HepG2 (cell line): Measurements from ENCODE around the gene CPT1A. TPM values are rescaled to one million over a fixed set of nuclear protein-coding genes. Genes with fewer than 3 reads are reported as not detected.
A peak's percentile ranks its signal among the peaks of the same experiment; 100 is the strongest.

Experiments
- CHD4 ChIP-seq: fragments of 200-600 bp; sonication (generic); IDR thresholded peaks from 2 replicates; pipeline ENCODE4 v1.7.0; 2017; ENCODE audit warnings: mild to moderate bottlenecking, low read length, borderline replicate concordance
- EEA1 ChIP-seq: sonication (generic); formaldehyde crosslinking; IDR thresholded peaks from 2 replicates; pipeline ENCODE4 v1.5.1; 2020; ENCODE audit warnings: mild to moderate bottlenecking, missing genetic modification reagents, borderline replicate concordance
- ELF1 ChIP-seq: sonication (generic); formaldehyde crosslinking; IDR thresholded peaks from 2 replicates; pipeline ENCODE4 v1.4.0; 2020; ENCODE audit warnings: missing genetic modification reagents
- HOXA7 ChIP-seq: sonication (generic); formaldehyde crosslinking; IDR thresholded peaks from 2 replicates; pipeline ENCODE4 v1.8.1; 2022; ENCODE audit warnings: mild to moderate bottlenecking, missing genetic modification reagents, moderate library complexity
- RNF2 ChIP-seq: fragments of 450-650 bp; conservative IDR thresholded peaks from 2 replicates; pipeline ENCODE4 v1.6.1; 2016; ENCODE audit warnings: low read depth
- TARDBP ChIP-seq: sonication (generic); formaldehyde crosslinking; IDR thresholded peaks from 2 replicates; pipeline ENCODE4 v1.8.0; 2022; ENCODE audit warnings: mild to moderate bottlenecking, missing genetic modification reagents
- ZNF235 ChIP-seq: sonication (generic); formaldehyde crosslinking; IDR thresholded peaks from 2 replicates; pipeline ENCODE4 v1.8.1; 2023; ENCODE audit warnings: mild to moderate bottlenecking, missing genetic modification reagents, borderline replicate concordance
- ZNF282 ChIP-seq: fragments of 450-650 bp; IDR thresholded peaks from 2 replicates; pipeline ENCODE4 v1.6.1; 2018; ENCODE audit not compliant: partially characterized antibody
- ZNF761 ChIP-seq: sonication (generic); formaldehyde crosslinking; conservative IDR thresholded peaks from 2 replicates; pipeline ENCODE4 v1.4.0; 2020; ENCODE audit warnings: mild to moderate bottlenecking, missing genetic modification reagents
- ZNF777 ChIP-seq: sonication (generic); formaldehyde crosslinking; IDR thresholded peaks from 2 replicates; pipeline ENCODE4 v1.4.0; 2020; ENCODE audit warnings: missing genetic modification reagents
- polyA plus RNA-seq, 8 experiments: library from polyadenylated mRNA; depleted of rRNA in 3 of 8; stranded (reverse) in 7 of 8; unstranded in 1 of 8; fragments of >200 nt; fragmentation: Illumina TruSeq in 4 of 8; extraction: Trizol in 4 of 8; gene quantifications; 2 replicates each; pipeline versions ENCODE4 v1.2.1 to v1.2.3, GENCODE V29; 2011 to 2016; ENCODE audit warnings: low read depth in 4 of 8, missing spikeins in 1 of 8, mixed read lengths in 1 of 8; ENCODE audit not compliant: insufficient read depth in 1 of 8
- total RNA-seq, 5 experiments: library from RNA; depleted of rRNA; stranded (reverse); fragments of >200 nt; fragmentation: Illumina TruSeq; extraction: Trizol; gene quantifications; 2 replicates each; pipeline ENCODE4 v1.2.3, GENCODE V29; 2016; ENCODE audit warnings: low read depth in 1 of 5
- TF ChIP-seq, protein P1 (sequence below): IDR thresholded peaks from 2 replicates; pipeline ENCODE4 v1.4.0; 2020; ENCODE audit warnings: mild to moderate bottlenecking, missing genetic modification reagents
- TF ChIP-seq, protein P2 (sequence below): sonication (generic); formaldehyde crosslinking; IDR thresholded peaks from 2 replicates; pipeline ENCODE4 v1.5.0; 2020; ENCODE audit warnings: missing genetic modification reagents
- TF ChIP-seq, protein P3 (sequence below): sonication (generic); formaldehyde crosslinking; IDR thresholded peaks from 2 replicates; pipeline ENCODE4 v1.5.1; 2020; ENCODE audit warnings: mild to moderate bottlenecking, missing genetic modification reagents, moderate library complexity
- TF ChIP-seq, protein P4 (sequence below): IDR thresholded peaks from 2 replicates; pipeline ENCODE4 v1.6.1; 2016
- TF ChIP-seq, protein P5 (sequence below): sonication (generic); formaldehyde crosslinking; IDR thresholded peaks from 2 replicates; pipeline ENCODE4 v1.4.0; 2020; ENCODE audit warnings: missing genetic modification reagents, borderline replicate concordance
- TF ChIP-seq, protein P6 (sequence below): sonication (generic); formaldehyde crosslinking; IDR thresholded peaks from 2 replicates; pipeline ENCODE4 v1.8.0; 2022; ENCODE audit warnings: missing genetic modification reagents, low read depth, mild to moderate bottlenecking, borderline replicate concordance

The CPT1A gene
- total and polyA plus RNA-seq, 2 of the 13 experiments (the other 11 are each of a cell fraction or from before 2014, with no cell fraction given) = 7.0 to 7.1 TPM

DNA sequence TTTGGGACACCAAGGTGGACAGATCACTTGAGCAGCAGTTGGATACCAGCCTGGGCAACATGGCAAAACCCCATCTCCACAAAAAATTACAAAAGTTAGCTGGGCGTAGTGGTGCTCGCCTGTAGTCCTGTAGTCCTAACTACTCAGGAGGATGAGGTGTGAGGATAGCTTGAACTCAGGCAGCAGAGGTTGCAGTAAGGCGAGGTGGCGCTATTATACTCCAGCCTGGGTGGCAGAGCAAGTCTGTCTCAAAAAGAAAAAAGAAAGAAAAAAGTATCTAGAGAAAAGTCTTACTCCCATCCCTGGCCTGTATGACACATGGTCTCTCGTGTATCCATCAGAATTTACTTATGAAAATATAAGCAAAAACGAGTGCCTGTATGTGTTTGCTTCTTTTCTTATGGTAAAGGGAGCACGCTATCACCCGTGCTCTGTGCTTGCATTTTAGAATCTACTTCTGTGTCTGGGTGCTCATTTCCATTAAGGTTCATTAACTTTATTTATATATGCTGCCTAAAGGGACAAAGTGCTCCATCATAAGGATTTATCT lies 15.4 kb upstream of the CPT1A start (continued):
- TF ChIP-seq, protein P1, sequence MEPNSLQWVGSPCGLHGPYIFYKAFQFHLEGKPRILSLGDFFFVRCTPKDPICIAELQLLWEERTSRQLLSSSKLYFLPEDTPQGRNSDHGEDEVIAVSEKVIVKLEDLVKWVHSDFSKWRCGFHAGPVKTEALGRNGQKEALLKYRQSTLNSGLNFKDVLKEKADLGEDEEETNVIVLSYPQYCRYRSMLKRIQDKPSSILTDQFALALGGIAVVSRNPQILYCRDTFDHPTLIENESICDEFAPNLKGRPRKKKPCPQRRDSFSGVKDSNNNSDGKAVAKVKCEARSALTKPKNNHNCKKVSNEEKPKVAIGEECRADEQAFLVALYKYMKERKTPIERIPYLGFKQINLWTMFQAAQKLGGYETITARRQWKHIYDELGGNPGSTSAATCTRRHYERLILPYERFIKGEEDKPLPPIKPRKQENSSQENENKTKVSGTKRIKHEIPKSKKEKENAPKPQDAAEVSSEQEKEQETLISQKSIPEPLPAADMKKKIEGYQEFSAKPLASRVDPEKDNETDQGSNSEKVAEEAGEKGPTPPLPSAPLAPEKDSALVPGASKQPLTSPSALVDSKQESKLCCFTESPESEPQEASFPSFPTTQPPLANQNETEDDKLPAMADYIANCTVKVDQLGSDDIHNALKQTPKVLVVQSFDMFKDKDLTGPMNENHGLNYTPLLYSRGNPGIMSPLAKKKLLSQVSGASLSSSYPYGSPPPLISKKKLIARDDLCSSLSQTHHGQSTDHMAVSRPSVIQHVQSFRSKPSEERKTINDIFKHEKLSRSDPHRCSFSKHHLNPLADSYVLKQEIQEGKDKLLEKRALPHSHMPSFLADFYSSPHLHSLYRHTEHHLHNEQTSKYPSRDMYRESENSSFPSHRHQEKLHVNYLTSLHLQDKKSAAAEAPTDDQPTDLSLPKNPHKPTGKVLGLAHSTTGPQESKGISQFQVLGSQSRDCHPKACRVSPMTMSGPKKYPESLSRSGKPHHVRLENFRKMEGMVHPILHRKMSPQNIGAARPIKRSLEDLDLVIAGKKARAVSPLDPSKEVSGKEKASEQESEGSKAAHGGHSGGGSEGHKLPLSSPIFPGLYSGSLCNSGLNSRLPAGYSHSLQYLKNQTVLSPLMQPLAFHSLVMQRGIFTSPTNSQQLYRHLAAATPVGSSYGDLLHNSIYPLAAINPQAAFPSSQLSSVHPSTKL (CRISPR knock-in tag) = no peak
- TF ChIP-seq, protein P2, sequence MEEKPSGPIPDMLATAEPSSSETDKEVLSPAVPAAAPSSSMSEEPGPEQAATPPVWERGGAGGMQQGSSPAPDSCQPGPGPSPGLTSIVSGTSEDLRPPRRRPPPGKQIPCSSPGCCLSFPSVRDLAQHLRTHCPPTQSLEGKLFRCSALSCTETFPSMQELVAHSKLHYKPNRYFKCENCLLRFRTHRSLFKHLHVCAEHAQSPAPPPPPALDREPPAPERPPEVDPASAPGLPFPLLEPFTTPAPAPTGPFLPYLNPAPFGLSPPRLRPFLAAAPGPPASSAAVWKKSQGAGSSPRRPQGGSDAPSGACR (CRISPR knock-in tag) = no peak
- TF ChIP-seq ZNF282 (no peak), CHD4 (peak; percentile 38; the same call in 1 of the 2 replicates), ZNF235 (CRISPR knock-in tag) (no peak), HOXA7 (no peak), RNF2 (no peak), ELF1 (CRISPR knock-in tag) (no peak), ZNF761 (CRISPR knock-in tag) (no peak), TARDBP (no peak), EEA1 (CRISPR knock-in tag) (no peak), ZNF777 (CRISPR knock-in tag) (peak; percentile 24; the same call in 1 of the 2 replicates)
- TF ChIP-seq, protein P3, sequence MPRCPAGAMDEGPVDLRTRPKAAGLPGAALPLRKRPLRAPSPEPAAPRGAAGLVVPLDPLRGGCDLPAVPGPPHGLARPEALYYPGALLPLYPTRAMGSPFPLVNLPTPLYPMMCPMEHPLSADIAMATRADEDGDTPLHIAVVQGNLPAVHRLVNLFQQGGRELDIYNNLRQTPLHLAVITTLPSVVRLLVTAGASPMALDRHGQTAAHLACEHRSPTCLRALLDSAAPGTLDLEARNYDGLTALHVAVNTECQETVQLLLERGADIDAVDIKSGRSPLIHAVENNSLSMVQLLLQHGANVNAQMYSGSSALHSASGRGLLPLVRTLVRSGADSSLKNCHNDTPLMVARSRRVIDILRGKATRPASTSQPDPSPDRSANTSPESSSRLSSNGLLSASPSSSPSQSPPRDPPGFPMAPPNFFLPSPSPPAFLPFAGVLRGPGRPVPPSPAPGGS (CRISPR knock-in tag) = no peak
- TF ChIP-seq, protein P4, sequence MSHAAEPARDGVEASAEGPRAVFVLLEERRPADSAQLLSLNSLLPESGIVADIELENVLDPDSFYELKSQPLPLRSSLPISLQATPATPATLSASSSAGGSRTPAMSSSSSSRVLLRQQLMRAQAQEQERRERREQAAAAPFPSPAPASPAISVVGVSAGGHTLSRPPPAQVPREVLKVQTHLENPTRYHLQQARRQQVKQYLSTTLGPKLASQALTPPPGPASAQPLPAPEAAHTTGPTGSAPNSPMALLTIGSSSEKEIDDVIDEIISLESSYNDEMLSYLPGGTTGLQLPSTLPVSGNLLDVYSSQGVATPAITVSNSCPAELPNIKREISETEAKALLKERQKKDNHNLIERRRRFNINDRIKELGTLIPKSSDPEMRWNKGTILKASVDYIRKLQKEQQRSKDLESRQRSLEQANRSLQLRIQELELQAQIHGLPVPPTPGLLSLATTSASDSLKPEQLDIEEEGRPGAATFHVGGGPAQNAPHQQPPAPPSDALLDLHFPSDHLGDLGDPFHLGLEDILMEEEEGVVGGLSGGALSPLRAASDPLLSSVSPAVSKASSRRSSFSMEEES (CRISPR knock-in tag) = no peak
- TF ChIP-seq, protein P5, sequence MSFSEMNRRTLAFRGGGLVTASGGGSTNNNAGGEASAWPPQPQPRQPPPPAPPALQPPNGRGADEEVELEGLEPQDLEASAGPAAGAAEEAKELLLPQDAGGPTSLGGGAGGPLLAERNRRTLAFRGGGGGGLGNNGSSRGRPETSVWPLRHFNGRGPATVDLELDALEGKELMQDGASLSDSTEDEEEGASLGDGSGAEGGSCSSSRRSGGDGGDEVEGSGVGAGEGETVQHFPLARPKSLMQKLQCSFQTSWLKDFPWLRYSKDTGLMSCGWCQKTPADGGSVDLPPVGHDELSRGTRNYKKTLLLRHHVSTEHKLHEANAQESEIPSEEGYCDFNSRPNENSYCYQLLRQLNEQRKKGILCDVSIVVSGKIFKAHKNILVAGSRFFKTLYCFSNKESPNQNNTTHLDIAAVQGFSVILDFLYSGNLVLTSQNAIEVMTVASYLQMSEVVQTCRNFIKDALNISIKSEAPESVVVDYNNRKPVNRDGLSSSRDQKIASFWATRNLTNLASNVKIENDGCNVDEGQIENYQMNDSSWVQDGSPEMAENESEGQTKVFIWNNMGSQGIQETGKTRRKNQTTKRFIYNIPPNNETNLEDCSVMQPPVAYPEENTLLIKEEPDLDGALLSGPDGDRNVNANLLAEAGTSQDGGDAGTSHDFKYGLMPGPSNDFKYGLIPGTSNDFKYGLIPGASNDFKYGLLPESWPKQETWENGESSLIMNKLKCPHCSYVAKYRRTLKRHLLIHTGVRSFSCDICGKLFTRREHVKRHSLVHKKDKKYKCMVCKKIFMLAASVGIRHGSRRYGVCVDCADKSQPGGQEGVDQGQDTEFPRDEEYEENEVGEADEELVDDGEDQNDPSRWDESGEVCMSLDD = 0 out of 2 replicates have a peak, but pooled peaks have one; percentile 19
- TF ChIP-seq, protein P6, sequence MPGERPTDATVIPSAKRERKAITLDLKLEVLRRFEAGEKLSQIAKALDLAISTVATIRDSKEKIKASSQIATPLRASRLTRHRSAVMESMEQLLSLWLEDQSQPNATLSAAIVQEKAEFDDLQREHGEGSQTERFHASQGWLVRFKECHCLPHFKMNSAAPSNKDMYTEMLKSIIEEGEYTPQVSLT (CRISPR knock-in tag) = no peak
